ENCODE results near the gene ZNF74. TPM values are rescaled to one million over a fixed set of nuclear protein-coding genes. Genes with fewer than 3 reads are reported as not detected.

ZNF74 gene
- total RNA-seq = 12.6 and 15.0 TPM in 2 replicates

GRCh38 chr22:20393705-20394476 is at the start of gene ZNF74:
Gene ZNF74, plus strand, starts transcription at chr22:20394151. Its CDS starts 478 bp downstream, at chr22:20394629.

DNA sequence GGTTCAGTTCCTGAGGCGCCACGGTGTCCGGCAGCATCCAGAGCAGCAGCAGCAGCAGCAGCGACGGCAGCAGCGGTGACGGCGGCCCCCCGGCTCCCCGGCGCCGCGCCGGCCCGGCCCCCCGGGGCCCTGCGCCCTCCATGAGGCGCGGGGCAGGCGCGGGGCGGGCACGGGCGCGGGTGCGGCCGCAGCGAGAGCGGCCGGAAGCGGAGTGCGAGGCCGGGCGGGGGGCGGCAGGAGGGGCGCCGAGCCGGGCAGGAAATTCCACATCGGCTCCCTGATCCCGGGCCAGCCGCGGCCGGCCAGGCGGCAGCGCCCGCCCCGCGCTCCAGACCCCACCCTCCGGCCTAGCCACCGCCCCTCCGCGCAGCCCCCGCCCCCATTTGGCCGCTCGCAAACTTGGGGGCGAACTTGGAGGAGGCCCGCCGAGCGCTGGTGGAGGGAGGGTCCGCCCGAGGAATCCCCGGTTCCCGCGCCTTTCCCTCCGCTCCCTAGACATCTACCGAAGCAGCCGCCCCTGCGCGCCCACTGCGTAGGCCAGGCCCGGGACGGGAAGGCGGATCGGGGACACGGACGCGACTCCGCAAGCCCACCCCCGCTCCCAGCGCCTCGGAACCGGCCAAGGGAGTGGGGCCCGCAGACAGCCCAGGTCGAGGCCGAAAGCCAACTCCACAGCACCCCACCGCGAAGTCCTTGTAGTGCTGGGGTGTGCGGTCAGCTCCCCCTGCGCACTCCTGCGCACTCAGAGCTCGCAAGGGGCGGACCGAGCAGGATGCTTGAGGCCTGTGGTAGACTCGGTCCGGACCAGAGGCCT is 43.9 kb downstream of the ZNF74 start, which contains the start of gene SCARF2:
SCARF2 (minus strand) TSS at position 213 of the 814 bp plus-strand sequence; CDS start at position 142, 71 bp downstream.

Other genes starting within 250 kb of the ZNF74 start
- gene CCDC188, start 243.1 kb upstream of the ZNF74 start, total RNA-seq = 6.4 and 6.7 TPM in 2 replicates
- 0.19 and 0.54 TPM in 2 replicates for gene RTN4R, start 125.8 kb upstream of the ZNF74 start, total RNA-seq
- 46.8 and 48.0 TPM in 2 replicates for gene DGCR6L, start 74.1 kb upstream of the ZNF74 start, total RNA-seq
- gene SCARF2, start 43.7 kb downstream of the ZNF74 start, total RNA-seq = 11.9 and 17.2 TPM in 2 replicates
- 16.0 and 19.9 TPM in 2 replicates for gene KLHL22, start 101.6 kb downstream of the ZNF74 start, total RNA-seq
- gene MED15, start 113.5 kb downstream of the ZNF74 start, total RNA-seq = 28.2 and 37.9 TPM in 2 replicates

All from endothelial cell of coronary artery (primary cell).